HepG2 (cell line): ENCODE measurements around the gene TCF7L2. TPM values are rescaled to one million over a fixed set of nuclear protein-coding genes. Genes with fewer than 3 reads are reported as not detected.

ENCODE experiments used
- ATAC-seq: fragments of 200-7000 bp; cut with Tn5 transposase; 3 replicates; pipeline ENCODE4 v1.9.1; 2020; ENCODE audit warnings: mild to moderate bottlenecking, moderate library complexity
- BruUV-seq: library from RNA; stranded (reverse); fragments of 400-500 nt; replicated peaks from 2 replicates; lab custom pipeline; 2021; lab: Mats Ljungman, UMichigan
- CTCF ChIA-PET: fragments of 300-600 bp; formaldehyde crosslinking; extraction: SDS; loops from one replicate; lab custom pipeline; 2021; ENCODE audit warnings: low total read pairs, inconsistent platforms, low intra/inter-chr PET ratio; lab: Yijun Ruan, JAX
- POLR2A ChIA-PET: fragments of 350-600 bp; sonication (Branson Sonifier 250); formaldehyde crosslinking; loops from one replicate; lab custom pipeline; 2020; ENCODE audit warnings: antibody characterized with exemption, inconsistent platforms; lab: Yijun Ruan, JAX
- DNase-seq: peaks from one replicate; pipeline ENCODE4 v3.0.0-alpha.2; 2015; ENCODE audit warnings: low spot score
- FAIRE-seq: peaks from 3 replicates; lab custom pipeline; 2011; peaks lifted over from hg19 to GRCh38; lab: Jason Lieb, UNC
- H2AFZ ChIP-seq: one replicate; pipeline ENCODE4 v1.6.1; 2011; ENCODE audit warnings: low read length, inconsistent platforms
- H3K27ac ChIP-seq: fragments of 300-600 bp; 3 replicates; pipeline ENCODE4 v1.8.0; 2011; ENCODE audit warnings: mixed run types, mild to moderate bottlenecking, mixed read lengths, low read length, inconsistent platforms; ENCODE audit not compliant: insufficient read depth; ENCODE audit errors: extremely low read length
- H3K27me3 ChIP-seq, 2 experiments: fragments of 200-600 bp in 1 of 2; 2 replicates in 1 of 2; 3 replicates in 1 of 2; pipeline versions ENCODE4 v1.6.0 to v1.8.0; 2011; ENCODE audit warnings: low read length in 2 of 2, mild to moderate bottlenecking in 2 of 2, moderate library complexity in 2 of 2, inconsistent platforms in 1 of 2; ENCODE audit not compliant: insufficient read depth in 2 of 2, control insufficient read depth in 1 of 2
- H3K36me3 ChIP-seq, 2 experiments: fragments of 200-600 bp in 1 of 2; replicated peaks in 1 of 2; 2 replicates in 1 of 2; 3 replicates in 1 of 2; pipeline versions ENCODE4 v1.5.1 to v1.8.0; 2011; ENCODE audit warnings: low read length in 2 of 2, inconsistent platforms in 1 of 2; ENCODE audit not compliant: insufficient read depth in 2 of 2, control insufficient read depth in 1 of 2
- H3K4me1 ChIP-seq: 2 replicates; pipeline ENCODE4 v1.5.1; 2012; ENCODE audit warnings: low read length, inconsistent platforms; ENCODE audit not compliant: insufficient read depth
- H3K4me2 ChIP-seq: 2 replicates; pipeline ENCODE4 v1.6.0; 2011; ENCODE audit warnings: low read depth, low read length, inconsistent platforms
- H3K4me3 ChIP-seq, 3 experiments: fragments of 200-600 bp in 1 of 3; sonication (generic), shearing (Covaris generic) in 1 of 3; replicated peaks in 1 of 3; 2 replicates each; pipeline ENCODE4 v1.5.1; 2011 to 2016; ENCODE audit warnings: low read length in 3 of 3, inconsistent platforms in 2 of 3, low read depth in 2 of 3, mild to moderate bottlenecking in 2 of 3, control low read depth in 1 of 3, mixed read lengths in 1 of 3; ENCODE audit not compliant: insufficient read depth in 1 of 3
- H3K79me2 ChIP-seq: one replicate; pipeline ENCODE4 v1.6.1; 2011; ENCODE audit warnings: low read length, inconsistent platforms; ENCODE audit not compliant: insufficient read depth
- H3K9ac ChIP-seq: 2 replicates; pipeline ENCODE4 v1.6.0; 2011; ENCODE audit warnings: mild to moderate bottlenecking, low read depth, low read length, inconsistent platforms; ENCODE audit not compliant: insufficient read depth
- H3K9me3 ChIP-seq: 2 replicates; pipeline ENCODE4 v1.5.1; 2012; ENCODE audit warnings: mild to moderate bottlenecking, low read length
- H4K20me1 ChIP-seq: 2 replicates; pipeline ENCODE4 v1.6.0; 2011; ENCODE audit warnings: inconsistent platforms, mild to moderate bottlenecking, low read length, moderate library complexity; ENCODE audit not compliant: insufficient read depth
- CBFB ChIP-seq: sonication (generic); formaldehyde crosslinking; IDR thresholded peaks from 2 replicates; pipeline ENCODE4 v1.4.0; 2020; ENCODE audit warnings: missing genetic modification reagents
- FOXP1 ChIP-seq, 2 experiments: fragments of 450-650 bp in 1 of 2; IDR thresholded peaks; 2 replicates each; pipeline ENCODE4 v1.6.1; 2017 to 2018; ENCODE audit warnings: antibody characterized with exemption in 1 of 2
- HHEX ChIP-seq: IDR thresholded peaks from 2 replicates; pipeline ENCODE4 v1.6.1; 2016; ENCODE audit warnings: control low read depth
- JUNB ChIP-seq: sonication (generic); formaldehyde crosslinking; IDR thresholded peaks from 2 replicates; pipeline ENCODE4 v1.8.0; 2022; ENCODE audit warnings: missing genetic modification reagents, mild to moderate bottlenecking, borderline replicate concordance
- MBD4 ChIP-seq: IDR thresholded peaks from 2 replicates; pipeline ENCODE4 v1.6.1; 2012; ENCODE audit warnings: low read length, inconsistent platforms, borderline replicate concordance
- SNAPC2 ChIP-seq: sonication (generic); formaldehyde crosslinking; IDR thresholded peaks from 2 replicates; pipeline ENCODE4 v1.8.1; 2022; ENCODE audit warnings: mild to moderate bottlenecking, missing genetic modification reagents
- U2AF2 ChIP-seq: fragments of 200-400 bp; formaldehyde crosslinking; IDR thresholded peaks from 2 replicates; pipeline ENCODE4 v1.6.1; 2017; ENCODE audit warnings: low read depth, mild to moderate bottlenecking, low read length
- ZFY ChIP-seq: sonication (generic); formaldehyde crosslinking; IDR thresholded peaks from 2 replicates; pipeline ENCODE4 v1.4.0; 2020; ENCODE audit warnings: missing genetic modification reagents
- ZFYVE20 ChIP-seq: sonication (generic); formaldehyde crosslinking; IDR thresholded peaks from 2 replicates; pipeline ENCODE4 v1.8.0; 2023; ENCODE audit warnings: low read depth, mild to moderate bottlenecking, moderate library complexity, missing genetic modification reagents, borderline replicate concordance
- ZNF12 ChIP-seq: sonication (generic); formaldehyde crosslinking; IDR thresholded peaks from 2 replicates; pipeline ENCODE4 v1.5.0; 2020; ENCODE audit warnings: missing genetic modification reagents
- ZNF572 ChIP-seq: sonication (generic); formaldehyde crosslinking; IDR thresholded peaks from 2 replicates; pipeline ENCODE4 v1.5.1; 2020; ENCODE audit warnings: mild to moderate bottlenecking, missing genetic modification reagents
- ZNF879 ChIP-seq: sonication (generic); formaldehyde crosslinking; IDR thresholded peaks from 2 replicates; pipeline ENCODE4 v1.8.1; 2023; ENCODE audit warnings: missing genetic modification reagents
- WGBS: methylation state at CpG from one replicate; pipeline ENCODE4 v1.1.6; 2017; ENCODE audit warnings: low lambda C conversion rate; 5-methylcytosine and 5-hydroxymethylcytosine counted together
- in situ Hi-C: cut with HindIII; loops from 2 replicates; pipeline ENCODE4 v1.10.0; 2017; ENCODE audit warnings: low pct_unique_long_range_greater_than_20kb; ENCODE audit not compliant: extremely low pct_ligation_motif_present
- intact Hi-C: fragments of 100-400 bp; cut with micrococcal nuclease; formaldehyde crosslinking; loops from one replicate; pipeline ENCODE4 v1.10.0; 2022; ENCODE audit not compliant: unreplicated experiment
- polyA plus RNA-seq, 8 experiments: library from polyadenylated mRNA; depleted of rRNA in 3 of 8; stranded (reverse) in 7 of 8; unstranded in 1 of 8; fragments of >200 nt; fragmentation: Illumina TruSeq in 4 of 8; extraction: Trizol in 4 of 8; gene quantifications; 2 replicates each; pipeline versions ENCODE4 v1.2.1 to v1.2.3, GENCODE V29; 2011 to 2016; ENCODE audit warnings: low read depth in 4 of 8, missing spikeins in 1 of 8, mixed read lengths in 1 of 8; ENCODE audit not compliant: insufficient read depth in 1 of 8
- total RNA-seq, 5 experiments: library from RNA; depleted of rRNA; stranded (reverse); fragments of >200 nt; fragmentation: Illumina TruSeq; extraction: Trizol; gene quantifications; 2 replicates each; pipeline ENCODE4 v1.2.3, GENCODE V29; 2016; ENCODE audit warnings: low read depth in 1 of 5
- TF ChIP-seq, protein P1 (sequence below): sonication (generic); formaldehyde crosslinking; IDR thresholded peaks from 2 replicates; pipeline ENCODE4 v1.4.0; 2020; ENCODE audit warnings: missing genetic modification reagents
- TF ChIP-seq, protein P2 (sequence below): sonication (generic); formaldehyde crosslinking; IDR thresholded peaks from 2 replicates; pipeline ENCODE4 v1.9.0; 2021; ENCODE audit warnings: missing genetic modification reagents, mild to moderate bottlenecking, borderline replicate concordance

The TCF7L2 gene
- total and polyA plus RNA-seq, 2 of the 13 experiments (the other 11 are each of a cell fraction or from before 2014, with no cell fraction given): 3.9 to 13.7 TPM

DNA sequence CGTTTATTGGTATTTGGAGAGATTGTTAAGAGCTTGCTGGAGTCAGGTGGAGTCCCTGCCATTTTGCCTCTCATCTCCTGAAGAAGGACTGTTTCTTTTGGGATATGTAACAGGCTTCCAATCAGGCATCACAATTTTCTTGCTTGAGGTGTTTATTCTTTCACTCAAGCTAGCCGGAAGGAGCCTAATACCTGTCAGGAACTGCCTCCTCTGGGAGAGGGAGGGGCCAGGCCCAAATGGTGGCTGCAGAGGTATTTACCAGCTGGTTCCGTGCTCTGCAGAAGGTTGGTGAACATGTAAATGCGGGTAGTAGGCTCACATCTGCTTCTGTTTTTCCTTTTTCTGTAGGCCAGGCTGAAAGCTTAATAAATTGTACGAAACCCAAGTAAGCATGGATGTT, 114.0 kb downstream of the TCF7L2 start:
- BruUV-seq: no TSS peak
- ATAC-seq: no peak
- TF ChIP-seq ZNF12 (CRISPR knock-in tag) (no peak), FOXP1 (IDR thresholded peaks at IDR 0.05) (no peak), FOXP1 (CRISPR knock-in tag; IDR thresholded peaks at IDR 0.05) (no peak), SNAPC2 (CRISPR knock-in tag) (no peak), JUNB (CRISPR knock-in tag) (no peak), ZFYVE20 (CRISPR knock-in tag) (no peak), U2AF2 (no peak), MBD4 (no peak), ZFY (CRISPR knock-in tag) (no peak), ZNF879 (no peak), CBFB (no peak), HHEX (no peak), ZNF572 (CRISPR knock-in tag) (no peak)
- TF ChIP-seq, protein P1, sequence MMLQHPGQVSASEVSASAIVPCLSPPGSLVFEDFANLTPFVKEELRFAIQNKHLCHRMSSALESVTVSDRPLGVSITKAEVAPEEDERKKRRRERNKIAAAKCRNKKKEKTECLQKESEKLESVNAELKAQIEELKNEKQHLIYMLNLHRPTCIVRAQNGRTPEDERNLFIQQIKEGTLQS: no peak
- TF ChIP-seq, protein P2, sequence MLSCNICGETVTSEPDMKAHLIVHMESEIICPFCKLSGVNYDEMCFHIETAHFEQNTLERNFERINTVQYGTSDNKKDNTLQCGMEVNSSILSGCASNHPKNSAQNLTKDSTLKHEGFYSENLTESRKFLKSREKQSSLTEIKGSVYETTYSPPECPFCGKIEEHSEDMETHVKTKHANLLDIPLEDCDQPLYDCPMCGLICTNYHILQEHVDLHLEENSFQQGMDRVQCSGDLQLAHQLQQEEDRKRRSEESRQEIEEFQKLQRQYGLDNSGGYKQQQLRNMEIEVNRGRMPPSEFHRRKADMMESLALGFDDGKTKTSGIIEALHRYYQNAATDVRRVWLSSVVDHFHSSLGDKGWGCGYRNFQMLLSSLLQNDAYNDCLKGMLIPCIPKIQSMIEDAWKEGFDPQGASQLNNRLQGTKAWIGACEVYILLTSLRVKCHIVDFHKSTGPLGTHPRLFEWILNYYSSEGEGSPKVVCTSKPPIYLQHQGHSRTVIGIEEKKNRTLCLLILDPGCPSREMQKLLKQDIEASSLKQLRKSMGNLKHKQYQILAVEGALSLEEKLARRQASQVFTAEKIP (CRISPR knock-in tag): no peak
- TF ChIP-seq, all 625 proteins: peak for 0
- H3K9ac ChIP-seq: no peak overlapping the region
- no peaks in the 10 kb centered on the region for H3K9me3 ChIP-seq
- H3K36me3 ChIP-seq: peaks cover 2 to 23% of the 10 kb centered on the region in 2 experiments; a peak in 4 of 5 replicates
- H3K27ac ChIP-seq: no peak overlapping the region
- in situ Hi-C loops: no loop called here
- no peak overlapping the region for H2AFZ ChIP-seq
- FAIRE-seq: no peak
- H3K79me2 ChIP-seq: peaks cover 78% of the 10 kb centered on the region
- H3K27me3 ChIP-seq: no peaks in the 10 kb centered on the region
- ChIA-PET CTCF (no interaction called here), POLR2A (interaction anchor here (0.7 kb wide), 1 partner anchor 9 kb away, joined by 3 read pairs; no protein-coding TSS in a partner anchor)
- intact Hi-C loops: loop anchor here (10.0 kb wide), 1 partner anchor 109 kb away; the partner anchor contains the start of gene TCF7L2
- H3K4me1 ChIP-seq: peaks cover 87% of the 10 kb centered on the region
- H4K20me1 ChIP-seq: peaks cover 55% of the 10 kb centered on the region
- H3K4me2 ChIP-seq: no peak overlapping the region
- DNase-seq: no peak
- no peak overlapping the region for H3K4me3 ChIP-seq
- 97% methylated on average over 5 of the region's 5 CpGs for WGBS
